NB4 (cell line): ENCODE measurements around the gene AMPD3.

Source experiments
- DNase-seq: peaks from one replicate; pipeline ENCODE4 v3.0.0; 2010; ENCODE audit warnings: low read depth
- H3K4me3 ChIP-seq: one replicate; pipeline ENCODE4 v1.5.1; 2011; ENCODE audit warnings: mild to moderate bottlenecking, low read depth, low read length, moderate library complexity
- CTCF ChIP-seq: IDR thresholded peaks from one replicate; pipeline ENCODE4 v1.5.1; 2012; ENCODE audit warnings: low read depth, low read length
- MAX ChIP-seq: IDR thresholded peaks from 2 replicates; pipeline ENCODE4 v1.6.1; 2011; ENCODE audit warnings: low read depth, low read length
- MYC ChIP-seq: IDR thresholded peaks from 2 replicates; pipeline ENCODE4 v1.6.1; 2011; ENCODE audit warnings: low read depth, low read length
- POLR2A ChIP-seq: IDR thresholded peaks from 2 replicates; pipeline ENCODE4 v1.6.1; 2011; ENCODE audit warnings: mild to moderate bottlenecking; ENCODE audit not compliant: insufficient read length; ENCODE audit errors: extremely low read depth

The AMPD3 gene

DNA sequence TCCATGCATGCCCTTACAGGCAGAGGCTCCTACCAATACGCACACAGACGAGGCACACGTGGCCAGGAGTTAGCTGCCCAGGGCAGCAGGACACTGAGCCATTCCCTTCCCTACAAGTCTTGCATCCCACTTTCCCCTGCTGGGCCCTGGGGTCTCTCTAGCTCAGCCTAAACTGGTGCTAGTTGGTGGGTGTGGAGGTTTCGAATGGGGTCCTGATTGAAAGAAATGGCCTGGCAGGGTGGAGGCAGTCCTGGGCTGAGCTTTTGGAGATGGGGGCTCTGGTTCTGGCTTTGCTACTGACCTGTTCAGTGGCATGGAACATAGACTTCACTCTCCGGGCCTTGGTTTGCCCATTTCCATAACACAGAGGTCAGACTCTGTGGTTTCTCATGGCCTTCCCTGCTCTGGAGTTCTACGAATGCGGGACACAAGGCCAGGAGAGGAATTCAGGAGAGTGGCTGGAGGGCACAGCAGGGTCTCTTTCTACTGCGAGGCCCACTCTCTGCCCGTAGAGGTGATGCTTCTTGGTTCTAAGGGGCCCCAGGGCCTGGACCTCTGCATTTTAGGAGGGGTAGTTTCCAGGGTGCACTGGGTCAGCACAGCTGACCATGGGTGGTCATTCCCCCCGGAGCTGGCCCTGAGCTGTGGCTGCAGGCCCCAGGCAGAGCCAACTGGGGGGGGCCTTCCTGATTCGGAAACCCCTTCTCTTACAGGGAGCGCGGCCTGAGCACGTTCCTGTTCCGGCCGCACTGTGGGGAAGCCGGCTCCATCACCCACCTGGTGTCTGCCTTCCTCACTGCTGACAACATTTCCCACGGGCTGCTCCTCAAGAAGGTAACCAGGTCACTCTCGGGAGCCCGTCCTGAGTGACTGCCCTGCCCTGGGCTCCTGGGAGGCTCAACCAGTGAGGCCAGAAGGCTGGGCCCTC, 46.0 kb downstream of the AMPD3 start:
- DNase-seq, result no peak
- H3K4me3 ChIP-seq, result no peak overlapping the region
- no peak for TF ChIP-seq MYC

GRCh38 chr11:10502065-10502680, 47.1 kb downstream of the AMPD3 start:
- no peak overlapping the region for H3K4me3 ChIP-seq
- DNase-seq, result no peak
- no peak for TF ChIP-seq MYC
- TF ChIP-seq POLR2A, result no peak
- no peak for TF ChIP-seq CTCF
- TF ChIP-seq MAX, result no peak

DNA sequence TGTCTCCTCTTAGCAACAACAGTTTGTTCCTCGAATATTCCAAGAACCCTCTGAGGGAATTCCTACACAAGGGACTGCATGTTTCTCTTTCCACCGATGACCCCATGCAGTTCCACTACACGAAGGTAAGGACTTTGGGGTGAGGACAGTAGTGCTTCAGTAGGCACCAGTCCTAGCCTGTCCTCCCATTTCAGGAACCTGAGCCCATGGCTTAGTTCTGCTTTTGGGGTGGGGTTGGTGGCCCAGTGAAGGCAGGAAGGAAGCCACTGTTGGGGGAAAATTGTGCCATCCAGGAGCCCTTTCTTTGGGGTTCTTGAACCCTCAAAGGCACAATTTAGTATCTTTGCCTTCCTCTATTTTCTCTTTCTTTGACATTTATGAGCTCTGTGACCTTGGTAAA, 47.7 kb downstream of the AMPD3 start:
- H3K4me3 ChIP-seq, result no peak overlapping the region
- no peak for TF ChIP-seq MYC
- no peak for TF ChIP-seq MAX
- no peak for TF ChIP-seq CTCF
- TF ChIP-seq POLR2A, result no peak
- peak; percentile 55 for DNase-seq

DNA sequence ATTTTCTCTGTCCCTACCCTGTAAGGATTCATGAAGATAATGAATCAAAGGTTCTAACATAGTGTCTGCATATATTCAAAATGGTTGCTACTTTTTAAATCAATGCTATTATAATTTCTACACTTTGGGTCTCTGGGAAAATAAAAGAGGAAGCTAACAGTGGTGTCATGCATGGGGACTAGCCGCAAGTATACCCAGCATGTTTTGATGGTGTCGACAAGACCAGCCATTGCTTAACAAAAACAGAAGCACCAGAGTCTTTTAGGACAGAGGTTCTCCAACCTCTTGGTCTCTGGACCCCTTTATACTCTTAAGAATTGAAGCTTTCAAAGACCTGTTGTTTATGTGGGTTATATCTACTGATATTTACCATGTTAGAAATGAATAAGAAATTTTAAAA, 48.2 kb downstream of the AMPD3 start:
- H3K4me3 ChIP-seq, result no peak overlapping the region
- DNase-seq, result peak; percentile 76
- 0 out of 2 replicates have a peak, but pooled peaks have one; percentile 46 for TF ChIP-seq MYC
- TF ChIP-seq MAX, result peak; percentile 63
- no peak for TF ChIP-seq POLR2A

GRCh38 chr11:10503777-10504480, 48.9 kb downstream of the AMPD3 start:
- H3K4me3 ChIP-seq, result no peak overlapping the region
- TF ChIP-seq MYC (no peak), POLR2A (no peak), CTCF (no peak), MAX (no peak)
- DNase-seq, result peak; percentile 34

DNA sequence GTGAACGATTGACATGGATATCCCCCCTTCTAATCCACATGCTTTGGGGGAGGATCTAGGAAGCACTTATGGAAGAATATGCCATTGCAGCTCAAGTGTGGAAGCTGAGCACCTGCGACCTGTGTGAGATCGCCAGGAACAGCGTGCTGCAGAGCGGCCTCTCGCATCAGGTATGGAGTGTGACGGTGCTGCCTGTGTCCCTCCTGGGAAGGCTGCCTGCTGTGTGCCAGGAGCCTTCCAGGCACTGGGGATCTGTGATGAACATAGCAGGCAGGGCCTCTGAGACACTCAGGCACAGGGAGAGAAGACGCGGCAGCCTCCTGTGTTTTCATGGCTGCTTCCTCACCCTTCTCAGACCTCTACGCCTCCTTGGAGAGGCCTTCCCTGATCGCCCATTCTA, 49.4 kb downstream of the AMPD3 start:
- no peak for TF ChIP-seq CTCF
- TF ChIP-seq MAX, result no peak
- no peak for TF ChIP-seq MYC
- no peak for TF ChIP-seq POLR2A
- no peak for DNase-seq

More for the DNA sequence above, 49.4 kb downstream of the AMPD3 start:
- H3K4me3 ChIP-seq, result no peak overlapping the region
